ENCODE results near the gene DPYD.

- TF ChIP-seq TARDBP (IDR thresholded peaks at IDR 0.05) = no peak
- no peak for TF ChIP-seq BHLHE40 (IDR thresholded peaks at IDR 0.05; ENCODE audit: borderline replicate concordance)
- no peak for TF ChIP-seq SP1 (IDR thresholded peaks at IDR 0.05)
- TF ChIP-seq, protein P1, sequence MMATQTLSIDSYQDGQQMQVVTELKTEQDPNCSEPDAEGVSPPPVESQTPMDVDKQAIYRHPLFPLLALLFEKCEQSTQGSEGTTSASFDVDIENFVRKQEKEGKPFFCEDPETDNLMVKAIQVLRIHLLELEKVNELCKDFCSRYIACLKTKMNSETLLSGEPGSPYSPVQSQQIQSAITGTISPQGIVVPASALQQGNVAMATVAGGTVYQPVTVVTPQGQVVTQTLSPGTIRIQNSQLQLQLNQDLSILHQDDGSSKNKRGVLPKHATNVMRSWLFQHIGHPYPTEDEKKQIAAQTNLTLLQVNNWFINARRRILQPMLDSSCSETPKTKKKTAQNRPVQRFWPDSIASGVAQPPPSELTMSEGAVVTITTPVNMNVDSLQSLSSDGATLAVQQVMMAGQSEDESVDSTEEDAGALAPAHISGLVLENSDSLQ (IDR thresholded peaks at IDR 0.05) = no peak
- no peak for TF ChIP-seq FOXK2 (IDR thresholded peaks at IDR 0.05)
- TF ChIP-seq SUZ12 (IDR thresholded peaks at IDR 0.05) = no peak
- TF ChIP-seq LEF1 (IDR thresholded peaks at IDR 0.05; ENCODE audit: borderline replicate concordance) = no peak
Observed at GRCh38 chr1:97382206-97382605, 538.6 kb downstream of the DPYD start.

All from HEK293T (cell line).